DMS53 (cell line): ENCODE measurements around the gene TTC21B.
"Not testable (repeated sequence)": the region's sequence is repeated elsewhere in the genome, so short reads cannot be mapped to it uniquely, and the experiment has no call there.

ENCODE experiments used
- DNase-seq: peaks from one replicate; lab custom pipeline; 2025; lab: John Stamatoyannopoulos, UW

TTC21B gene

DNA sequence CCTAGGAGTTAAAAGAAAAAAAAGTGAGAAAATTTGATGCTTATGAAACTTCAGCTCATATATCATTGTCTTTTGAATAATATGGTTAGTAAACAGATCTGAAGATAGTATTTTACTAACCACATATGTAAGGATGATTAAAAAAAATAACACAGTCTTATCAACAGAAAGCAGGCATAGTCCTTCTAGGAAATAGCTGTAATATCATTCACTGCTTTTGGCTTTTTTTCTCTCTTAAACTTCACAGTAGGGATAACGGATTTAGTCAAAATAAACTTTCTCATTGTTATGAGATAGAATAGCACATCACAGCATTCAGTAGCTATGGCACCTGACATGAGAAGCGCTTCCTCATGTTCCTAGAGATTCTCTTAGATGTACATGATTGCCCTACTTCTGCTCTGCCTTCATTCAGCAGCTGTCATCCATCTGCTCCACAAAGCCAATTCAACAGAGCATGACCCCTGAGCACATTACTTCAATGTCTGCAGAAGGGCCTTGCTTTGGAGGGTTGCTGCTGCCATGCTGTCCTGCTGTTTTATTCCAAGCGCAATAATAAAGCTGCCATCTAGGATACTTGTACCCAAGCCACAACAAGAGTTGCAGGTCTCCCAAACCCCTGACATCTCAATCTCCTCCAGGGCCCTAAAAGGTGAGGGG lies 67.0 kb downstream of the TTC21B start:
- peak; percentile 13 for DNase-seq

- no peak for DNase-seq
Measured at GRCh38 chr2:165877565-165878550, 75.7 kb downstream of the TTC21B start.

GRCh38 chr2:165876712-165877111 lies 76.9 kb downstream of the TTC21B start:
- DNase-seq = no peak

- DNase-seq = no peak
Measured at GRCh38 chr2:165876269-165876668, 77.3 kb downstream of the TTC21B start.

DNA sequence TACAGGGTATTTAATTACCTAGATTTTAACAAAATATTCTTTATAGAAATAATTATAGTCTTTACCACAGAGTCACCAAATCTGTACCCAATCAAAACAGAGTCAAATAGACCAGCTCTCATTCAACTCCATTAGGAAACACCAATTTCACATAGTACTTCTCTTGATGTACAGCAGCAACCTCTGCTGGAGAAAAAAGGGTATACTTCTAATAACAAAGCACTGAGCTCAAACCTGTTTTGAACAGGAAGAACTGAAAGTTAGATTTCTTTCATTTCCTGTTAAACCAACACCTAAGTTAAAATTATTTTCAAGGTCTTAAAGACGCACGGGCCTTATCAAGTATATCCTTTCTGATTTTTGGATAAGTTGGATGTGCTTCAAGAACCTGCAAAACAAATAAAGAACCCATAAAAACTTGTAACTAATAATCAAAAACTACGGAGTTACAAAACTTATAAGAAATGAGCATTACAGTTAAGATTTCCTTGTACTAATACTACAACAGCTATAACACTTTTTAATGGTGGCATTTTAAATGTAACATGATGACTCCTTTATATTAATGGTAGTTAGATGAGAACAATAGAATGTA lies 79.0 kb downstream of the TTC21B start:
- DNase-seq = peak; percentile 92

GRCh38 chr2:165872101-165872791 lies 81.3 kb downstream of the TTC21B start:
- no peak for DNase-seq

DNA sequence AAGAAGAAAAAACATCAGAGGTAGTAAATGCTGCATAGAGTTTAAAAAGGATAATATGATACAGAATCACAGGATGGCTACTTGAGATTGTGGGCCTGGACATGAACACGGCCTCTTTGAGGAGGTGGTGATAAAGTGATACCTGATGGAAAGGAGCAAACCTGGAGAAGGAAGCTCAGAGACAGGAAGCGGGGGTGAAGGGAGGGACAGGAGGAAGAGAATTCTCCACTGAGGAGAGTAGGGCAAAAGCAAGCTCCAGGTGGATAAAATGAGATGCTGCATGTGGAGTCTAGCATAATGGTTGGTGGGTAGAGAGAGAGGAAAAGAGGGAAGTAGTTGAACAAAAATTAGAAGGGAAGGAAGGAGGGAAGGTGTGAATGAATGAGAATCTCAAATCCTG lies 82.6 kb downstream of the TTC21B start:
- DNase-seq = no peak

DNA sequence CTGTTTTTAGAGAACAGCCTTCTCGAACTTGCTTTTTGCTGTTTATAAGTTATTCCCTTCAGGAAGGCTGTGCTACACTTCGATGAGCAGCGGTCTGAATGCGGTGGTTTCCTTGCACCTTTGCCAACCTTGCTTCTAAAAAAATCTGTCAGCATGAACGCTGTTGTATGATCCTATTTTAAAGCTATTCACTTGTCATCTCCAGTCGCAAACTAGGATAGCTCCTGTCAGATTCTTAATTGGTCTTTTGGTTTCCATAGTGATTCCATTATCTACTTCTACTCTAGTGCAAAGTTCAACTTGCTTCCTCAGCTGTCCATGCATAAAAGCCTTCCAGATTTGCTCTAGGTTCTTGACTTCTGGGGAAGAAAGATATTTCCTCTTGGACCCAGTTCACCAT lies 83.2 kb downstream of the TTC21B start:
- no peak for DNase-seq

GRCh38 chr2:165868211-165868610 lies 85.4 kb downstream of the TTC21B start:
- no peak for DNase-seq

DNA sequence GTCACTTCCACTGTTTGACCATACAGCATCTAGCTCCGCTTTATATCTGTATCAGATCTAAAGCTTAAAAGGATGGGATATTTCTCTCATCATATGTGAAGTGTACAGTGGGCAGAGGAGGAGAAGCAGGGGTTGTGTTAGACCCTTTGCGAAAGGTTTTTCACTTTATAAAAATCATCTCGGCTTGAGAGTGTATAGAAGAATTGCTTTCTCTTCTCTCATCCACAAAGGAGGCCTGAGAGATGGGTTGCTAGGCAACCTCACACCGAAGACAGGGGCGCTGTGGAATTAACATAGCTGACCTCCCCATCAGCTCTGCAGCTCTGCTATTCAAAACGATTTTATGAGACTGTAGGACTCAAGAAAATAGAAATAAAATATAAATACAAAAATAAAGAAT lies 89.3 kb downstream of the TTC21B start:
- no peak for DNase-seq

GRCh38 chr2:165863810-165864261 lies 89.7 kb downstream of the TTC21B start:
- peak; percentile 28 for DNase-seq

DNA sequence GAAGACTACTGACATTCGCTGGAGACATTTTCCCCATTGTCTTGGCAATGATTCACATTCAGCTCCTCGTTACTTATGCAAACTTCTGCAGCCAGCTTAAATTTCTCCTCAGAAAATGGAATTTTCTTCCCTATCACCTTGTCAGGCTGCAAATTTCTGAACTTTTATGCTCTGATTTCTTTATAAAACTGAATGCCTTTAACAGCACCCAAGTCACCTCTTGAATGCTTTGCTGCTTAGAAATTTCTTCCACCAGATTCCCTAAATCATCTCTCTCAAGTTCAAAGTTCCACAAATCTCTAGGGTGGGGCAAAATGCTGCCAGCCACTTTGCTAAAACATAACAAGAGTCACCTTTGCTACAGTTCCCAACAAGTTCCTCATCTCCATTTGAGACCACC lies 92.5 kb downstream of the TTC21B start:
- DNase-seq = not testable (repeated sequence)

DNA sequence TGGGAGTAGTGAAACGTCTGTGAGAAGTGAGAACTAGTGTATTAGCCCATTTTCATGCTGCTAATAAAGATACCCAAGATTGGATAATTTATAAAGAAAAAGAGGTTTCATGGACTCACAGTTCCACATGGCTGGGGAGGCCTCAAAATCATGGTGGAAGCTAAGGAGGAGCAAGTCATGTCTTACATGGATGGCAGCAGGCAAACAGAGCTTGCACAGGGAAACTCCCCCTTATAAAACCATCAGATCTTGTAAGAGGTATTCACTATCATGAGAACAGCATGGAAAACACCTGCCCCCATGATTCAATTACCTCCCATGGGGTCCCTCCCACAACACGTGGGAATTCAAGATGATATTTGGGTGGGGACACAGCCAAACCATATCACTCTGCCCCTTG lies 93.9 kb downstream of the TTC21B start:
- not testable (repeated sequence) for DNase-seq

GRCh38 chr2:165857876-165858275 lies 95.7 kb downstream of the TTC21B start:
- no peak for DNase-seq

GRCh38 chr2:165852394-165852793 lies 101.2 kb downstream of the TTC21B start:
- DNase-seq = no peak

- no peak for DNase-seq
Measured at GRCh38 chr2:165847001-165847400, 106.6 kb downstream of the TTC21B start.

GRCh38 chr2:165846056-165846455 lies 107.5 kb downstream of the TTC21B start:
- DNase-seq = no peak

DNA sequence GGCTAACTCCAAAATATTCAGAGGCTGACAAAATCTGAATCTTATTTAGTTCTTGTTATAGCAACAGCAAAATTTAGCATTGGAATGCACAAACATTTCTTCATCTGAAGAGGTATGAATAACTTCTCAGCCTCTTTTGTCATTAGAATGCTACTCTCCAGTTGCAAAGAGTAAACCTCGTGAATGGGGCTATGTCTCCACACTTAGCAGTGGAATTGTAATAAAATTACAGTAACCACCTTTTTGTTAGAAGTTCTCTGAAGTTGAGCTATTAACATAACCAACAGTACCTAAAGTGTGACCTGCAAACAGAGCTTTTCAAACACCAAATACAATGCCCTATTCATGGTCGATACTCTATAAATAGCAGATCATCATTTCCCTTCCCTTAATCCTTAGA lies 109.4 kb downstream of the TTC21B start:
- no peak for DNase-seq

- DNase-seq = no peak
Measured at GRCh38 chr2:165843351-165843750, 110.2 kb downstream of the TTC21B start.

DNA sequence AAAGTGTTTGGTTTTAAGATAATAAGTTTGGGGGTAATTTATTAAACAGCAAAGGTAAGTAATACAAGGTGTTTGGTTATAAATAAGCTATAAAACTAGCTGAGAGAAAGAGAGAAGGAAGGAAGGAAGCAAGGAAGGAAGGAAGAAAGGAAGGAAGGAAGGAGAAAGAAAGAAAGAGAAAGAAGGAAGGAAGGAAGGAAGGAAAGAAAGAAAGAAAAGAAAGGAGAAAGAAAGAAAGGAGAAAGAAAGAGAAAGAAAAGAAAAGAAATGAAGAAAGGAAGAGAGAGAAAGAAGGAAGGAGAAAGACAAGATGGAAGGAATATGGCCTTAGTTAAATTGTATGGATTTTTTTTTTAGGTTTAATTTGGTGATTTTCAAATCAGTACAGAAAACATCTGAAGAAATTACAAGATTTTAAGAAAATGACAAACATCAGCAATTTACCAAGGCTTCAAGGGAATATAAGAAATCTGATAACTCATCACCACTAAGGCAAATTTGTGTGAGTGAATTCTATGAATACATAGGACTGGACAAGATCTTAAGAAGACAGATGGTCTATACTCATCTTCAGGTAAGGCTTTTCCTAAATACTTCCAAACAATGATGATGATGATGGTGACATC lies 113.1 kb downstream of the TTC21B start:
- no peak for DNase-seq

DNA sequence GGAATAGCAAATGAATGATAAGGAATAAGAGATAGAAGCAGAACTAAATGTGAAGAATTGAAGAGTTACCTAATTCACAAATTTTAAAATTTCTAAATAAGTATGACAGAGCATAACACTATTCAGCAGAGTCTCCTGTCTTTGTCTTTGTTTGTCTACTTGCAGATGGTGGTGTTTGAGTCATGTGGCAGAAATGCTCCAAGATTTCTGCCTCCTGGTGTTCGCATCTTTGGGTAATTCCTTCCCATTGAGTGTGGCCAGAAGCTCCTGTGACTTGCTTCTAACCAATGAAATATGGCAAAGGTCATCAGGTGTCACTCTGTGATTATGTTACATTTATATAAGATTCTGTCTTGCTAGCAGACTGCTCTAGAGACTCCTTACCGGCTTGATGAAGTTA lies 114.0 kb downstream of the TTC21B start:
- DNase-seq = no peak

DNA sequence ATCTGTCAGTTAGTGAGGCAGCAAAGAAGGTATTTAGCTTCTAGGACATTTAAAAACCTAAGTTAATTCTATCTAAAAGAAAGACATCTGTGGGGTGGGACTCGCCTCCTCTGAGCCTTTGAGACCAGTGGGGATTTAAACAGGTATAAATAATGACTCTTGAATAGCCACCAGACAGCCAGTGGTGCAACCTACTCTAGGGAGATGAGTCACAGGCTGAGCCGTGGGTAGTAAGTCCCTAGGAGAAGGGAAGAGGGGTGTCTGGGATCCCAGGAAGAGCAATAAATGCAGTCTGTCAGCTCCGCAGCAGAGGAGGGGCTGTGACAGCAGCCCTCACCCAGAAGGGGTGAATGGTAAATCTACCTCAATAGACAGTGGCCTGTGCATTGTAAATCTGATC lies 116.5 kb downstream of the TTC21B start:
- DNase-seq = no peak
